NAMALWA (cell line): ENCODE measurements around the gene HOXC12.

ENCODE experiments used
- DNase-seq: peaks from one replicate; pipeline ENCODE4 v3.0.0-alpha.2; 2015; ENCODE audit warnings: low spot score

HOXC12 gene

DNA sequence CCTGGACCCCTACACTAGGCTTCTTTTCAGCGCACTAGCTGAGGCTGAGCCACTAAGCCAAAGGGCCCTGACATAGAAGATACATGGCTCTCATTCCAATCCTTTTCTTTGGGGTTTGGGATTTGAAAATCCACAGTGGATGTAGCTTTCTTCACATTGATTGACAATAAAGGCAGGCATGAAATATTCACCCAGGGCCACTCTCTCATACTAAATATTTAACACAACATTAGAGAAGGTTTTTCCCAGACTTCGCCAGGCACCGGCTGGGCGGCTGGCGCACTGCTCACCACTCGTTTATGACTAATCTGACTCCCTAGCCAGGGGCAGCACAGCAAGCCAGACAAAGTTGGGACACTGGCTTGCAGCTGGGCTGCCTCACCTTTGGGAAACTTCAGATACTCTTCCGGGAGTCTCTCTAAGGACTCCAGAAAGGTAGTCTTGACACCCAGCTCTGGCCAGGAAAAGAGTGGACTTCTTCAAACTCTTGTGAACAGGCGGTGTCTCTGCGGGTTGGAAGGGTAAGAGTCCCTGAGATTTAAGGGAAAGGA lies 17.5 kb downstream of the HOXC12 start:
- DNase-seq: no peak

DNA sequence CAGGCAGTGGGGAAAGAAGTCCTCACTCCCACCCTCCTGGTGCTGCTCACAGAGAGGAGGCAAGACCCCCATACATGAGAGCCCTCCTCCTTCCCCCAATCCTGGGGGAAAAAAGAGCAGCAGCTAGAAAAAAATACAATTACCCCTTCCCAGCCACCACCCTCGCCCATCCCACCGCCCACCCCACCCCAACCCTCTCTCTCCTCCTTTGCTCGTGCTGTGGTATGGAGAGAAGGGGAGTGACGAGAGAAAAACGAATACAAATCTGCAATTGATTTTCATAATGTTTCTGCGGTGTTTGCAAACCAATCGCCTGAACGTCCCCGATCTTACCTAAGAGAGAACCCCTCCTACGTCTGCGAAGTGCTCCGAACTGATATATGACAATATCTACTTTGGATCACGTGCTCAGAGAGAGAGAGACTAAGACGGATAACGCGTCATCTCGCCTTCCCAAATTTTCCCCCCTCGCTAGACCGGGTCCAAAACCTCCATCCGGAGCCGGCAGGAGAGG lies 18.1 kb downstream of the HOXC12 start, which contains the start of gene HOXC11:
HOXC11 (plus strand) TSS at position 405 of the 514 bp plus-strand sequence. CDS start 116 bp downstream, outside the sequence.
- no peak for DNase-seq

DNA sequence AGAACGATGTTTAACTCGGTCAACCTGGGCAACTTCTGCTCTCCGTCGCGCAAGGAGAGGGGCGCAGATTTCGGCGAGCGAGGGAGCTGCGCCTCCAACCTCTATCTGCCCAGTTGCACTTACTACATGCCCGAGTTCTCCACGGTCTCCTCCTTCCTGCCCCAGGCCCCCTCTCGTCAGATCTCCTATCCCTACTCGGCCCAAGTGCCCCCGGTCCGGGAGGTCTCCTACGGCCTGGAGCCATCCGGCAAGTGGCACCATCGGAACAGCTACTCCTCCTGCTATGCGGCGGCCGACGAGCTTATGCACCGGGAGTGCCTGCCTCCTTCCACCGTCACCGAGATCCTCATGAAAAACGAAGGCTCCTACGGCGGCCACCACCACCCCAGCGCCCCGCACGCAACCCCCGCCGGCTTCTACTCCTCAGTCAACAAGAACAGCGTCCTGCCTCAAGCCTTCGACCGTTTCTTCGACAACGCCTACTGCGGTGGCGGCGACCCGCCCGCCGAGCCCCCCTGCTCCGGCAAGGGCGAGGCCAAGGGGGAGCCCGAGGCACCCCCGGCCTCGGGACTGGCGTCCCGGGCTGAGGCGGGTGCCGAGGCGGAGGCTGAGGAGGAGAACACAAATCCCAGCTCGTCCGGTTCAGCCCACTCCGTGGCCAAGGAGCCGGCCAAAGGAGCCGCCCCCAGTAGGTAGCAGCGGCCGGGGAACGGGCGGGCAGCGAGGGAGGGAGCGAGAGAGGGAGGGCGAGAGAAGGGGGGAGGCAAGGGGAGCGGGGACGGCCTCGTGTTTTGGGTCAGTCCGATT lies 18.7 kb downstream of the HOXC12 start:
- no peak for DNase-seq

DNA sequence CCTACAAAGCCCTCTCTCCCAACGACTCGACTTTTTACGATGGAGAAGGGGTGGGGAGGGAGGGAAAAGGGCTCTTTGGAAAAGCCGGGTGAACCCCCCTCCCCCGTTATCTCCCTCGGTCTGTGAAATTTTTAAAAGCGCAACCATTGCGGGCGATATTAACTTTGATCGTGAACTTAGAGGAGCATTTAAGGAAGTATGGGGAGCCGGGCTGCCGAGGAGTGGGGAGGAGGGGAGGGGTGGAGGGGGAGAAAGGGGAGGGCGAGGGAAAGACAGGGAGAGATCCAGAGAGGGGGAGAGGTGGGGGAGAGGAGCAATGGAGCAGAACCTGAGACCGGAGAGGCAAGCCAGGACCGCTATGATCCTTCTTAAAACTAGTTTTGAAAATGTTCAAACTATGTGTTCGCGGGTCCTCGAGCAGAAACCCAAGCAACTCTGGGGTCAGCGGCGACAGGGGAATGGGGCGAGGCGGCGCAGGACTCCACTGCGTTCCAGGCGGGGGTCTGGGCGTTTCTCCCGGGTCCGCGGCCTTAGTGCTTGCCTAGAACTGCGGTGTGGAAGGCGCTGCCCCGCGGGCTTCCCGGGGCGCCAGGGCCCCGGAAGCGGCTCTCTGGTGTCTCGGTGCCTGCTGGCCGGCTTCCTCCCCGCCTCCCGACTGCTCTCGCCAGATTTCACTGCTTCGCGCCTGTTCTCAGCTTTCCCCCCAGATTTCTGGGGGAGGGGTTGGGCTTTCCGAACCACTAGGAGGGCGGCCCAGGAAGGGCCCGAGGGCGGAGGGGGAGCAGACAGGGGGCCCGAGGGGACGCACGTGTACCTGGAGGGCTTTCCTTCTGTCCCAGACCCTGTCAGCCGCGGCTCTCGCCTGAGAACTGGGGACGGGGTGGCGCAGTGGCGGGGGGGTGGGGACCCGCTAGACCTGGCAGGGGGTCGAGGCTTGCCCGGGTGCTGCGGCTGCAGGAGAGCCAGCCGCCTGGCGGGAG lies 19.7 kb downstream of the HOXC12 start, which contains the start of gene HOTAIR:
HOTAIR (minus strand) TSS at position 871 of the 980 bp plus-strand sequence.
- no peak for DNase-seq

DNA sequence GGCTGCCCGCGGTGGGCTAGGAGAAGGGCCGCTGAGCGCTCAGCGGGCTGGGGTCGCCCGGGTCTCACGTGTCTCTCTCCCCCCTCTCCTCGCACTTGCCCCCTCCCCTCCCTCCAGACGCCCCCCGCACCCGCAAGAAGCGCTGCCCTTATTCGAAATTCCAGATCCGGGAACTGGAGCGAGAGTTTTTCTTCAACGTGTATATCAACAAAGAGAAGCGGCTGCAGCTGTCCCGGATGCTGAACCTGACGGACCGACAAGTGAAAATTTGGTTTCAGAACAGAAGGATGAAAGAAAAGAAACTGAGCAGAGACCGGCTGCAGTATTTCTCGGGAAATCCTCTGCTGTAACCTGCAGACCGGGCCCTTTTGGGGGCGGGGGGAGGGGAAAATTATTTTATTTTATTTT lies 20.4 kb downstream of the HOXC12 start:
- DNase-seq: no peak

DNA sequence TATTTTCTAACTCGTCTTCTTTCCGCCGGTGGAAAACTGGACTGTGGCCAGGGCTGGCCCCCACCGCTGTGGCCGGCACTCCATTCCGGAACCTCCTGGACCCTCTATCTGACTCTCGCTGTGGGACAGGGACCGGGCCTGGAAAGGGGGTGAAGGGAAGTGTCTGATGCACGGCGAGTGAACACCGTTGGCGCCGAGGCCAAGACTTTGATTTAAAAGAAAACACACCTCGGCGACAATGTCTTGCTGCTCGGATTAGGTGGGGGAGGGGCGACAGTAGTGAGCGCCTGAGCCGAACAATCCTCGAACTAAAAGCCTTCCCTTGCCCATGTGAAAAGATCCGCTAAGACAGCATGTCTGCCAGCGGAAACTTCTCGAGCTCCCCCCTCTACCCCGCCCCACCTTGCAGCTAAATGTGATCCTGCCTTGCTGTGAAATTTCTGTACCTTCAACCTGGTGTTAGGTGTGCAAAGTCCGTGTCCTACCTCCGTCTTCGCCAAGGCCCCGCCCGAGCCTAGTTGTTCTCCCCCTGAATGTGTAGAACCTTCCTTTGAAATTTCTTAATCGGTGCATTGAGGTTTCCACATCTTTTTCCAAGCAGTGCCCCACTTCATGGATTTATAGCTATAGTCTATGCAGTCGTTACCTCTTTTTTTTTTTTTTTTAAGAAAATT lies 20.9 kb downstream of the HOXC12 start:
- no peak for DNase-seq

DNA sequence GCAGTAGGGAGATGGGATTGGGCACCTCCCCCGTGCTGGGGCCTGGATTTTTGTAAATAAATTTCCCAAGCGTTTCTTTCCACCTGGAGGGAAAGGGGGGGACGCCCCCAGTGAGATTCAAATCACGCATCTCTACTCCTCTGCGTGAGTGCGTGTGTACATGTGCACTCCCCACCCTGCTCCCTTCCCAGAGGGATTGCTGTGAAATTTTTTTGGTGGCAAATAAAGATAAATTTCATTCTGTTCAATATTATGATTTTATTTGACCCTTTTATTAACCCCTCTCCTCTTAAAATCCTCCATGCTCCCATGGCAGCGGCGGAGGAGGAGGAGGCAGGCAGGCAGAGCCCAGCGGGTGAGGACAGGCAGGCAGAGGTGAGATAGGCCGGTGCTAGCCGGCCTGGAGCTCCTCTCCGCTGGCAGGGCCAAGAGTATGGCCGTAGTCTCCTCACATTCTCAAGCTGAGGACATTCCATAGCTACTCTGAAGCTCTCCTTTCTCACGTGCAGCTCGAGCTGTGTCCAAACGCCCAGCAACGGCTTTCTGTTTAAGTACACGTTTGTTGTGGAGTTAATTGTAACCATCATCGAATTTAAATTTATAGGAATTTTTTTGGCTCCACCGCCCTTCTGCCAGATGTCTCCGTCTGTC lies 21.6 kb downstream of the HOXC12 start:
- DNase-seq: no peak

DNA sequence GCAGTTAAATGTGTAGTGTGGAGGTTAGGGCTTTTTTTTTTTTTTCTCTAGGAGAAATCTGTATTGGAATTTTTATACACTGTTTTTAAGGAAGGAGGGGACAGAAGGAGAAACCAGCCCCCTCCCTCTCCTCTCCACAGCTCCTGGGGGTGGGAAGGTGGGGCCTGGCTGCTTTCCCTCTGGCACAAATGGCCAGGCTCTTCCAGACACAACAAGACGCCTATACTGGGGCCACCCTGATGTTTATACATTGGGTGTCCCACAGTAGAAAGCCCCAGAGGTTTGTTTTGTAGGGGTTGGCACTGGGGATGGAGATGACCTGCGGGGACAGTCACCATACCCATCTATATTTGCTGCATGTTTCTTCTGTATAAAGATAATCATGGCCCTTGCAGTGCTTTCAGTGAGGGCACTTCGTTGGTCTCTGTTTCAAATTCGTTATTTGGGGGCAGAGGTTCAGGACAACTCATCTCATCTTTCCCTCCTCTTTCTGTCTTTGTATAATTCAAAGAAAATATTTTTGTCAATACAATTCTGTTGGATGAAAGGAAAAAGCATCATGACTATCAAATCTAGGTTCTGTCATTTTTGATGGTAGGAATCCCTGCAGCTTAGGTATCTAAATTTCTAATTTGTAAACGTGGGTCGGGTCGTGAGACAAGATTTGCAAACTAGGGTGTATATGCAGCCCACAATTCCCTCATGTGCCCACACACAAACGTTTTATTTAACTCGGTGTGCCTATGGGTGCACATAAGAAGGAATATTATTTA lies 22.3 kb downstream of the HOXC12 start:
- DNase-seq: no peak

DNA sequence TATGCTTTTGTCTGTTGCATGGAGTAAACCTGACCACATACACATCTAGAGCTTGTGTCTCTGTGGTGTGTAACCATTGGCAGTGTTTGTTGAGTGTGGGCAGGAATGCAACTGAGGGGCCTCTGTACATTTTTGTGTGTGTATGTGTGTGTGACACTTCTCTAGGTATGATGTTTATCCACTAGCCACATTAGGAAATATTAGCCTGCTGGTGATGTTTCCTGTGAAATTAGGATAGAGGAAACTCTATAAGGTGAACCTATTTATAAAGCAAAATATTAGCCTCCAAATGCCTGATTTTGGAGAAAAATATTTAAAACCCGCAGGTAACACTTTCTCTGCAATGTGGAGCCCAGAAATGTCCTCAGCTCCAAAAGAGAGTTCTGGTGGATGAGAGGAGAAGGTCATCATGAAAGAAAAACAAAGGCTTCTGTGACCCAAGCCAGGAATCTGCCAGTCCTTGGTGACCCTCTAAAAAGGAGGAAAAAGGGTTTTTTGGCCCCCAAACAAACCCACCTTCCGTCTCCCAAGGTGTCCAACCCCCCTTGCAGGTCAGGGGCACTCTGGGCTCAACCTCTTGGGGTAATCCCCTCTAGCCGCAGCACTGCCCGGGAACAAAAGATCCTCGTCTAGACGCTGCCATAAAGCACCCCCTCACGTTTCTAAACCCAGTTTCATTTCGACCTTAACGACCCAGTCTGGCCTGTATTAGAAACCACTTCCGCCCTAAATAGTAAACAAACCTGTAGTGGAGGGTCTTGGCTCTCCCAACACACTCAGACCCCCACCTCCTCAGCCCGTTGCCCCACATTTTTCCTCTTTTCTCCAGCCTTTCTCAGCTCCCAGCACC lies 23.1 kb downstream of the HOXC12 start:
- peak; percentile 34 for DNase-seq

DNA sequence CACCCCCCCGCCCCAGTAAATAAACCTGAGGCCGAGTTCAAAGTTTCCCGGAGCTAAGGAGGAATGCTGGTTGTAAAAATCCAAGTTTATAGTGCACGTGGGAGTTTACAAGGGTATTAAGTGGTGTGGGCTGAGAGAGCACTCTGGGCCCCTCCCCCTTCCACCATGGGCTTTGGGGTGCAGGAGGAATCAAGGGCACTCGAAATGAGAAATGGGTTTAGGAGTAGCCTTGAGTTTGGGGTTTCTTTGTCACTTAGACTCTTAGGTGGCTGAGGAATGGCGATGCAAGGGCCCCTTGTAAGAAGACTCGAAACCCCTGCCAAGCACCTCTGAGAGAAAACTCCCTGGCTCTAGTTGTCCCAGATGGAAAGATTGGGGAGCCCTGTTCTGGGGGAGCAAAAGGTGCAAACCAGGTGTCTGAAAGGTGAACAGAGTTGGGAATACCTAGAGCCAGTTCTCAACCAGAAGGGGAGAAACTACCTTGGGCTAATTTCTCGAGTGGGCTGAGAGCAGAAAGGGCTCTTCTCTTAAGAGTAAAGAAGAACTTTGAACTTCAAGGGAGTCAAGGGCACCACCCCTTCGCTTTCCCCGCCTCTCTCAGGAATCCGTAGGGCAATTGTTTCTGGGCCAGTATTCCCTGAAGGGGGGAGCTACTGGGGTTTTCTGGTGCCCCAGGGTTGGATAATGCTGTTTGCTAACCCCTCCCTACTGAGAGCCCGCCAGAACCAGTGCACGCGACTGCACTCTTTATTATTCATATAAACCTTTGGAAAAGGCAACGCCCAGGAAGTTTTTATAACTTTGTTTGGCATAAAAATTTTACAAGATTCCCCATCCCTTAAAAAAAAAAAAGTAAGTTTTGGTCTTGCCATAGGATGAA lies 24.0 kb downstream of the HOXC12 start:
- no peak for DNase-seq

DNA sequence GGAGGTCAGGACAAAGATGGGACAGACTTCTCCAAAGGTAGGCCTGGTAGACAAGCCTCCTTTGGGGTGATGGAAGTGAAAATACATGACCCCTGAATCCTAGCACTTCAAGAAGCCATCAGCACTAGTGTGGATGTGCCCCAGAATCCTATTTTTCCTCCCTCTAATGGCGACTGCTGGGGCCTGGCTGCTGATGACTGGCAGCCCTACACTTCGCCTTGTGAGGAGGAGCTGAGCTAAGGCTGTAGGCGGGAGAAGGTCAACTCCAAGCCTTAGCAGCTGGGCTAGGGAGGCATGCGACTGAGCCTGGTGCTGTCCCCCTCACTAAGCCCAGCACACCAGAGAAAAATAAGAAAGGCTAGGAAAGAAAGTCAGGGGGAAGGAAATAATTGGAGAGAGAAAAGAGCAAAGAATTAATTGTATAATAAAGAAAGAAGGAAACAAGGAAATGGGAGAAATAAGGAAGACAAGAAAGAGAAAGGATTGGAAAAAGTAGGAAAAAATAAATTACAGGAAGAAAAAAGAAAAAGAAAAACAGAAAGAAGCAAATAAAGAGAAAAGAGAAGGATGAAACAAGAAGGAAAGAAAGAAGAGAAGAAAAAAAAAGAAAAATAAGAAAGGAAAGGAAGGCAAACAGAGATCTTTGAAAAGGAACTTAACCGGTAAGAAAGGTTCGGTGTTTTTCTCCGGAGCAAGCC lies 25.6 kb downstream of the HOXC12 start:
- no peak for DNase-seq

DNA sequence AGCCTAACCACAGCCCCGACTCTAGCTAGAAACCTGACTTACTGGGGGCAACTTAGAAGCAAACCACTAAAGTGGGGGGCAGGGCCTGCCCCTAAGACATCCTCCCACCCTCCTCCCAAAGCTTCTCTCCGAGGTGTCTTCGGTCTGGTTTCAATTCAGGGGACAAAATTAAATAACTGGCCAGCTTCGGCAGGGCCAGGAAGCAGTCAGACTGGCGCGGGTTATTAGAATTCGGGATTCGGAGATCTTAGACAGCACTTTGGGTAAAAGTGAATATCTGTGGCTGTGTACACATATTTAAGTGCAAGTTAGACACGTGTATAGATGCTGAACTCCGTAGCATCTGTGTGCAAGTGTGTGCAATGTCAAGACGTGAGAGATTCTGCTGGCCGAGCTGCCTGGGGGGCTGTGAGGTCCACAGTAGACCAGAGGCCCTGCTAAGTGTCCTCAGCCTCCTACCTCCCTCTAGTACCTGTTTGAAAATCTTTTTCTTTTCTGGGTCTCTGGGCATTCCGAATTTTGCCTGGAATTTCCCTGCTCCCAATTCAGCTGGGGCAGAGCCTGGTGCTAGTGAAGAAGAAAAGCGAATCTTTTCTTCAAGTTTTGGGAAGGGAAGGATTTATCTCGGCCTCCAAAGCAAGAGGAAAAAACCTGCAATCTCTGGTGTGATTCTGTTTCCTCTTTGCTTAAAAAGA lies 26.2 kb downstream of the HOXC12 start:
- DNase-seq: no peak

DNA sequence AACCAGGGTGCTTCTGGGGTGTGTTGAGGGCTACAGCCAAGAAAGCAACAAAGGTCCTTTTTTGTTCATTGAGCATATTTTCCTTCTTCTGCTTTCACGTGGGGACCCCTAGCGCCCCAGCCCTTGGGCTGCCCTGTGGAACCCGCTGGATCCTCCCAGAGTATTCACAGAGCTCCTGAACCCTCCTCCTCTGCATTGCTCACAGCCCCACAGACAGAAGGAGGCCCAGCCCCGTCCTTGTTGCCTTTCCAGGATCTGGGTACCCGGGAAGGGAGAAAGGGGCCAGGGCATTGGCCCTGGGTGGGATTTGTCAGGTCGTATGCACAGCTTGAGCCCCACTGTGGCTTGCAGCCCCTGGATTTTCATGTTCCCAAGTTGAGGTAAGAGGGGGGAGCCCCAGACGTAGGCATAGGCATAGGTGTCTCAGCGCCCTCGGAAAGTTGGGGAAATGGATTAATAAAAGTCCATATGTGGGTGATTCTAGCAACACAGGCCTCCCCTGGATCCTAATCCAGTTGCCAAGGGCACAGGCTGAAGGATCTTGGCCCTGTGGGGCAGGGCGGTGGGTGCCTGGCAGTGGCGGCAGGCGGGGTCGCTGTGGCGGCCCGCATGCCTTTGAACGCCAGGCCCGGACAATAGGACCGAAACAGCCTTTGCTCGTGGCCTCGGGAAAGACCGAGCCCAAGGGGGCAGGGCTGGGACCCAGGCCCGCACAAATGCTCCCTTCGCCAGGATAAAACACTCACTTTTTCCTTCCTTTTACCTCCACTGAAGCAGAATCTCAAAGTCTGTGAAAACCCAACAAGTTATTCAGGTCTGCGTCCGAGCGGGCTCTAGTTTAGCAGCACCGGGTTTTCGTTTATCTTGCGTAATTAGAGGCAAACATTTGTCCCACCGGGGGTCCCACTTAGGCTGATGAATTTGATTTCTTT lies 27.2 kb downstream of the HOXC12 start:
- no peak for DNase-seq

DNA sequence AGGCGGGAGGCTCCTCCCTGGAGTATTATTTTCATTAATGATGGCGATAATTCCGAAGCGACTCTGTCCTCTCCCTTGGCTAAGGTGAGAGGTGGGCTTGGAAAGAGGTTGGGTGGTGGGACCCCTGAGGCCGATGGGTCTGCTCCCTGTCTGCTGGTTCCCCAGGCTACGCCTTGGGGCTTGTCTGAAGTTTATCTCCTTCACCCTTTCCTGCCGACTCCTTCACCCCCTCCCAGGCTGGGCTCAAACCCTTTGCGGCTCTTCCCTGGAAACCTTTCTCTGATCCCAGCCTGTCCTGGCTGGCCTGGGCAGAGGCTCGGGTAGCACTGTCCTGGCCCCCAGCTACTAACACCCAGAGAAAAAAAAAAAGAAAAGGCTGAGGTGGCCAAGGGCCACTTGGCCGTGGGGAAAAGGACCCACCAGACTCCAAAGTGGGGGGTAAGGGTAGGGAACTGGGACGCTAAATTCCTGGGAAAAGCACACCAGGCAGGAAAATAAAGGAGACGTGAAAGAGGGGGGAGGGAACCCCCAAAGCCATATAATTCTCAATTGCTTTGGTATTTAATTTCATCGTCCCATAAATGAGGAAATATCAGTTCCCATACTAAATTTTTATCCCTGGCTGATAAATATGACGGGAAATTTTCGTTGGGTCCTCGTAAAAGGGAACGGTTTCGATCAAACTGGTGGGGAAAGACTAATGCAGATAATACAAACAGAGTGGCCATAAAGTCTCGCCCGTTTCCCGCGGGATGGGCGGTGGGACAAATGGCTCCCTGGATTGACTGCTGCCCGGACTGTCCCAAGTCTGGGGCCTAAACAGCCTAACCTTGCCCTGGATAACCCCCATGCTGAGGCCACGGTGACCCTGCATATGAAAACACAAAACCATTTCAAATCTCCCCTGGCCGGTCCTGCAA lies 28.2 kb downstream of the HOXC12 start:
- no peak for DNase-seq

DNA sequence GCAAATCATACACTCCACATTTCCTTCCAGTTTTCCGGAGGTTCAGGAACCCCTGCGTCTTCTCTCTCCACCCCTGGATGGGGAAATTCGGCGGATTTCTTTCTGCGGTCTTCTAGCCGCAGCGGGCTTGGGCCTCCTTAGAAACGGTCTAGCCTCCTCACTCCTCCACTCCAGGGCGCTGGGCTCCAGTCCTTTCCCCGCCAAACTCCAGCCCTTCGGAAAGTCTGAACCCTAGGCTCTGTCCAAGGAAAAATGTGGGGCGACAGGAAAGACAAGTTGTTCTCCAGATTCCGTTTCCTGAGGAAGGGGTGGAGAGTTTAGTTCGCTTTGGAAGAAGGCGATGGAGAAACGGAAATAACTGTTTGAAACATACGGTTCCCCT lies 28.9 kb downstream of the HOXC12 start:
- no peak for DNase-seq
